ENCODE measurements around the gene LAMA5.

LAMA5 gene

GRCh38 chr20:62339647-62340062, 27.5 kb downstream of the LAMA5 start:
- H3K9ac ChIP-seq (ENCODE audit: low read depth, low read length): no peak overlapping the region
- no peaks in the 10 kb centered on the region for H3K4me1 ChIP-seq (ENCODE audit: control insufficient read depth, insufficient read depth, low read length)
- no peaks in the 10 kb centered on the region for H3K27me3 ChIP-seq (ENCODE audit: control insufficient read depth, insufficient read depth, low read length)
- H3K4me2 ChIP-seq (ENCODE audit: low read length): no peak overlapping the region
- H3K9me3 ChIP-seq (replicated peaks; ENCODE audit: low read length): peaks cover 3% of the 10 kb centered on the region
- peaks cover 17% of the 10 kb centered on the region for H3K36me3 ChIP-seq (ENCODE audit: insufficient read depth, low read length)
- no peak overlapping the region for H3K4me3 ChIP-seq (ENCODE audit: low read length)

GRCh38 chr20:62338294-62338620, 28.9 kb downstream of the LAMA5 start:
- no peak overlapping the region for H3K9ac ChIP-seq (ENCODE audit: low read depth, low read length)
- H3K4me2 ChIP-seq (ENCODE audit: low read length): no peak overlapping the region
- peaks cover 17% of the 10 kb centered on the region for H3K36me3 ChIP-seq (ENCODE audit: insufficient read depth, low read length)
- no peak overlapping the region for H3K4me3 ChIP-seq (ENCODE audit: low read length)
- H3K27me3 ChIP-seq (ENCODE audit: control insufficient read depth, insufficient read depth, low read length): no peaks in the 10 kb centered on the region
- no peaks in the 10 kb centered on the region for H3K4me1 ChIP-seq (ENCODE audit: control insufficient read depth, insufficient read depth, low read length)
- peaks cover 3% of the 10 kb centered on the region for H3K9me3 ChIP-seq (replicated peaks; ENCODE audit: low read length)

GRCh38 chr20:62337558-62338293, 29.4 kb downstream of the LAMA5 start:
- H3K36me3 ChIP-seq (ENCODE audit: insufficient read depth, low read length): peaks cover 17% of the 10 kb centered on the region
- H3K4me3 ChIP-seq (ENCODE audit: low read length): no peak overlapping the region
- H3K4me1 ChIP-seq (ENCODE audit: control insufficient read depth, insufficient read depth, low read length): no peaks in the 10 kb centered on the region
- H3K4me2 ChIP-seq (ENCODE audit: low read length): no peak overlapping the region
- no peaks in the 10 kb centered on the region for H3K27me3 ChIP-seq (ENCODE audit: control insufficient read depth, insufficient read depth, low read length)
- peaks cover 3% of the 10 kb centered on the region for H3K9me3 ChIP-seq (replicated peaks; ENCODE audit: low read length)
- no peak overlapping the region for H3K9ac ChIP-seq (ENCODE audit: low read depth, low read length)

GRCh38 chr20:62336775-62337557, 30.1 kb downstream of the LAMA5 start:
- no peak overlapping the region for H3K4me2 ChIP-seq (ENCODE audit: low read length)
- no peak overlapping the region for H3K9ac ChIP-seq (ENCODE audit: low read depth, low read length)
- H3K27me3 ChIP-seq (ENCODE audit: control insufficient read depth, insufficient read depth, low read length): no peaks in the 10 kb centered on the region
- no peaks in the 10 kb centered on the region for H3K4me1 ChIP-seq (ENCODE audit: control insufficient read depth, insufficient read depth, low read length)
- H3K9me3 ChIP-seq (replicated peaks; ENCODE audit: low read length): peaks cover 3% of the 10 kb centered on the region
- peaks cover 17% of the 10 kb centered on the region for H3K36me3 ChIP-seq (ENCODE audit: insufficient read depth, low read length)
- H3K4me3 ChIP-seq (ENCODE audit: low read length): no peak overlapping the region

GRCh38 chr20:62336329-62336728, 30.8 kb downstream of the LAMA5 start:
- Histone ChIP-seq H3K36me3 (ENCODE audit: insufficient read depth, low read length) (peaks cover 15% of the 10 kb centered on the region), H3K4me3 (ENCODE audit: low read length) (no peak overlapping the region), H3K9ac (ENCODE audit: low read depth, low read length) (no peak overlapping the region), H3K27me3 (ENCODE audit: control insufficient read depth, insufficient read depth, low read length) (no peaks in the 10 kb centered on the region), H3K9me3 (replicated peaks; ENCODE audit: low read length) (peaks cover 2% of the 10 kb centered on the region), H3K4me1 (ENCODE audit: control insufficient read depth, insufficient read depth, low read length) (no peaks in the 10 kb centered on the region), H3K4me2 (ENCODE audit: low read length) (no peak overlapping the region)

GRCh38 chr20:62335532-62335931, 31.6 kb downstream of the LAMA5 start:
- Histone ChIP-seq H3K4me1 (ENCODE audit: control insufficient read depth, insufficient read depth, low read length) (no peaks in the 10 kb centered on the region), H3K9me3 (replicated peaks; ENCODE audit: low read length) (no peaks in the 10 kb centered on the region), H3K27me3 (ENCODE audit: control insufficient read depth, insufficient read depth, low read length) (no peaks in the 10 kb centered on the region), H3K4me2 (ENCODE audit: low read length) (no peak overlapping the region), H3K36me3 (ENCODE audit: insufficient read depth, low read length) (peaks cover 13% of the 10 kb centered on the region), H3K4me3 (ENCODE audit: low read length) (no peak overlapping the region), H3K9ac (ENCODE audit: low read depth, low read length) (no peak overlapping the region)

GRCh38 chr20:62334881-62335280, 32.2 kb downstream of the LAMA5 start:
- no peak overlapping the region for H3K4me2 ChIP-seq (ENCODE audit: low read length)
- no peak overlapping the region for H3K4me3 ChIP-seq (ENCODE audit: low read length)
- H3K9ac ChIP-seq (ENCODE audit: low read depth, low read length): no peak overlapping the region
- peaks cover 12% of the 10 kb centered on the region for H3K36me3 ChIP-seq (ENCODE audit: insufficient read depth, low read length)
- no peaks in the 10 kb centered on the region for H3K9me3 ChIP-seq (replicated peaks; ENCODE audit: low read length)
- no peaks in the 10 kb centered on the region for H3K27me3 ChIP-seq (ENCODE audit: control insufficient read depth, insufficient read depth, low read length)
- no peaks in the 10 kb centered on the region for H3K4me1 ChIP-seq (ENCODE audit: control insufficient read depth, insufficient read depth, low read length)

- Histone ChIP-seq H3K9ac (ENCODE audit: low read depth, low read length) (no peak overlapping the region), H3K27me3 (ENCODE audit: control insufficient read depth, insufficient read depth, low read length) (no peaks in the 10 kb centered on the region), H3K36me3 (ENCODE audit: insufficient read depth, low read length) (peaks cover 13% of the 10 kb centered on the region), H3K4me3 (ENCODE audit: low read length) (no peak overlapping the region), H3K4me2 (ENCODE audit: low read length) (no peak overlapping the region), H3K9me3 (replicated peaks; ENCODE audit: low read length) (no peaks in the 10 kb centered on the region), H3K4me1 (ENCODE audit: control insufficient read depth, insufficient read depth, low read length) (no peaks in the 10 kb centered on the region)
These were observed 33.1 kb downstream of the LAMA5 start for GRCh38 chr20:62333820-62334595.

GRCh38 chr20:62332989-62333819, 33.9 kb downstream of the LAMA5 start:
- H3K4me2 ChIP-seq (ENCODE audit: low read length): no peak overlapping the region
- H3K27me3 ChIP-seq (ENCODE audit: control insufficient read depth, insufficient read depth, low read length): no peaks in the 10 kb centered on the region
- H3K4me3 ChIP-seq (ENCODE audit: low read length): no peak overlapping the region
- H3K9ac ChIP-seq (ENCODE audit: low read depth, low read length): no peak overlapping the region
- peaks cover 13% of the 10 kb centered on the region for H3K36me3 ChIP-seq (ENCODE audit: insufficient read depth, low read length)
- H3K4me1 ChIP-seq (ENCODE audit: control insufficient read depth, insufficient read depth, low read length): no peaks in the 10 kb centered on the region
- no peaks in the 10 kb centered on the region for H3K9me3 ChIP-seq (replicated peaks; ENCODE audit: low read length)

GRCh38 chr20:62332421-62332820, 34.7 kb downstream of the LAMA5 start:
- Histone ChIP-seq H3K4me3 (ENCODE audit: low read length) (no peak overlapping the region), H3K36me3 (ENCODE audit: insufficient read depth, low read length) (peaks cover 13% of the 10 kb centered on the region), H3K9ac (ENCODE audit: low read depth, low read length) (no peak overlapping the region), H3K4me1 (ENCODE audit: control insufficient read depth, insufficient read depth, low read length) (no peaks in the 10 kb centered on the region), H3K4me2 (ENCODE audit: low read length) (no peak overlapping the region), H3K9me3 (replicated peaks; ENCODE audit: low read length) (no peaks in the 10 kb centered on the region), H3K27me3 (ENCODE audit: control insufficient read depth, insufficient read depth, low read length) (no peaks in the 10 kb centered on the region)

- H3K4me1 ChIP-seq (ENCODE audit: control insufficient read depth, insufficient read depth, low read length): no peaks in the 10 kb centered on the region
- H3K36me3 ChIP-seq (ENCODE audit: insufficient read depth, low read length): peaks cover 7% of the 10 kb centered on the region
- H3K9ac ChIP-seq (ENCODE audit: low read depth, low read length): no peak overlapping the region
- no peak overlapping the region for H3K4me2 ChIP-seq (ENCODE audit: low read length)
- no peaks in the 10 kb centered on the region for H3K27me3 ChIP-seq (ENCODE audit: control insufficient read depth, insufficient read depth, low read length)
- H3K4me3 ChIP-seq (ENCODE audit: low read length): no peak overlapping the region
- H3K9me3 ChIP-seq (replicated peaks; ENCODE audit: low read length): no peaks in the 10 kb centered on the region
These were observed 35.8 kb downstream of the LAMA5 start for GRCh38 chr20:62331347-62331746.
